ENCODE results near the gene SASH1. TPM values are rescaled to one million over a fixed set of nuclear protein-coding genes. Genes with fewer than 3 reads are reported as not detected.

The SASH1 gene
- total RNA-seq, 1 donor from 2014 or later, result 0.86 TPM

GRCh38 chr6:148440016-148440415 is 97.4 kb downstream of the SASH1 start:
- H3K27me3 Mint-ChIP-seq (ENCODE audit: insufficient read depth), result peaks cover 17% of the 10 kb centered on the region
- no peak overlapping the region for H3K4me3 Mint-ChIP-seq
- no peaks in the 10 kb centered on the region for H3K36me3 Mint-ChIP-seq (ENCODE audit: low read depth)
- peaks cover 12% of the 10 kb centered on the region for H3K4me1 Mint-ChIP-seq (ENCODE audit: low read depth)
- H3K27ac Mint-ChIP-seq, result no peak overlapping the region
- no peak for DNase-seq (ENCODE audit: low spot score)
- intact Hi-C loops (cut with micrococcal nuclease), result loop anchor here (10.0 kb wide), 1 partner anchor 1585 kb away; no protein-coding TSS in a partner anchor
- no peaks in the 10 kb centered on the region for H3K9me3 Mint-ChIP-seq

GRCh38 chr6:148440877-148441453 is 98.3 kb downstream of the SASH1 start:
- Mint-ChIP-seq H3K36me3 (ENCODE audit: low read depth) (no peaks in the 10 kb centered on the region), H3K9me3 (no peaks in the 10 kb centered on the region), H3K4me1 (ENCODE audit: low read depth) (peaks cover 12% of the 10 kb centered on the region), H3K4me3 (no peak overlapping the region), H3K27ac (no peak overlapping the region), H3K27me3 (ENCODE audit: insufficient read depth) (peaks cover 19% of the 10 kb centered on the region)
- intact Hi-C loops (cut with micrococcal nuclease), result loop anchor here (1.0 to 10.0 kb wide), 4 partner anchors 10 to 1586 kb away; partner anchors contain the start of gene SASH1
- no peak for DNase-seq (ENCODE audit: low spot score)

- no peaks in the 10 kb centered on the region for H3K36me3 Mint-ChIP-seq (ENCODE audit: low read depth)
- H3K4me1 Mint-ChIP-seq (ENCODE audit: low read depth), result peaks cover 12% of the 10 kb centered on the region
- intact Hi-C loops (cut with micrococcal nuclease), result loop anchor here (1.0 to 10.0 kb wide), 4 partner anchors 10 to 1587 kb away; partner anchors contain the start of gene SASH1
- no peaks in the 10 kb centered on the region for H3K9me3 Mint-ChIP-seq
- no peak overlapping the region for H3K4me3 Mint-ChIP-seq
- H3K27ac Mint-ChIP-seq, result peak overlapping the region; percentile 21
- no peak for DNase-seq (ENCODE audit: low spot score)
- peaks cover 22% of the 10 kb centered on the region for H3K27me3 Mint-ChIP-seq (ENCODE audit: insufficient read depth)
Measured at GRCh38 chr6:148441454-148441911, 98.8 kb downstream of the SASH1 start.

DNA sequence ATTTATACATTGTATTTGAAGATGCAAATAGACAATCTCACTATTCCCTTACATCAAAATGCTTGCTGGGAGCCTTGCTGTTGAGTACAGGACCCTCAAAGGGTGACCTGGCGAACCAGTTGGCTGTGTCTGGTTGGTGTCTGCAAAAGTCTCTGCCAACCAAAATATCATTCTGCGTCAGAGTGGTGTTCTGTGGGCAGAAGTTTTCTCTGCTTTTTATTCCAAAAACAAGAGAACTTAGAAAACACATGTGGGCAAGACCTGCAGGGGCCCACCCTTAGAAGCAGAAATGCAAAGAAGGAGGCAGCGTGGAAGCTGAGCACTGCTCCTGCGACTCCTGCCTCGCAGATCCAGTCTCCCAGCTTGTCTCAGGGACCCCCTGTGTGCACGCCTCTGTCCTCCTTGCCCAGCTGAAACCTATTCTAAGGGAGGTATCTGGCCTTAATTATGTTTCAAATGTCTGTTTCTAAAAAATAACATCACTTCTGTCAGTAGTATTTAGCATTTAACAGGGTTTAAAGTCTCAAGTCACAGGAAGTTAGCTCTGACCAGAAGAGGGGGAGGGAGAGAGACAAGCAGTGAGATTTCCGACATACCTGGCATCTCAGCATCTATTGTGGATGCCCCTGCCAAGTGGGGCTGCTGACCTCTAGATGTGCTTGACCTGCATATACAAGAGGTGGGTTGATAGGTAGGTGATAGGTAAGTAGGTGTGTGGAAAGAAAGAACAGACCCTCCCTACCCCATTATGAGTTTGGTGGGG is 101.3 kb downstream of the SASH1 start:
- H3K27me3 Mint-ChIP-seq (ENCODE audit: insufficient read depth), result peaks cover 38% of the 10 kb centered on the region
- no peak overlapping the region for H3K27ac Mint-ChIP-seq
- H3K36me3 Mint-ChIP-seq (ENCODE audit: low read depth), result no peaks in the 10 kb centered on the region
- intact Hi-C loops (cut with micrococcal nuclease), result loop anchor here (10.0 kb wide), 1 partner anchor 1589 kb away; no protein-coding TSS in a partner anchor
- H3K4me3 Mint-ChIP-seq, result no peak overlapping the region
- peaks cover 23% of the 10 kb centered on the region for H3K4me1 Mint-ChIP-seq (ENCODE audit: low read depth)
- no peak for DNase-seq (ENCODE audit: low spot score)
- no peaks in the 10 kb centered on the region for H3K9me3 Mint-ChIP-seq

- no peak overlapping the region for H3K4me3 Mint-ChIP-seq
- no peaks in the 10 kb centered on the region for H3K36me3 Mint-ChIP-seq (ENCODE audit: low read depth)
- peaks cover 23% of the 10 kb centered on the region for H3K4me1 Mint-ChIP-seq (ENCODE audit: low read depth)
- H3K27ac Mint-ChIP-seq, result no peak overlapping the region
- DNase-seq (ENCODE audit: low spot score), result no peak
- peaks cover 38% of the 10 kb centered on the region for H3K27me3 Mint-ChIP-seq (ENCODE audit: insufficient read depth)
- no peaks in the 10 kb centered on the region for H3K9me3 Mint-ChIP-seq
- intact Hi-C loops (cut with micrococcal nuclease), result loop anchor here (10.0 kb wide), 1 partner anchor 1590 kb away; no protein-coding TSS in a partner anchor
Measured at GRCh38 chr6:148445116-148445515, 102.5 kb downstream of the SASH1 start.

- no peaks in the 10 kb centered on the region for H3K9me3 Mint-ChIP-seq
- H3K4me1 Mint-ChIP-seq (ENCODE audit: low read depth), result peaks cover 23% of the 10 kb centered on the region
- H3K27ac Mint-ChIP-seq, result no peak overlapping the region
- DNase-seq (ENCODE audit: low spot score), result no peak
- H3K4me3 Mint-ChIP-seq, result no peak overlapping the region
- intact Hi-C loops (cut with micrococcal nuclease), result loop anchor here (10.0 kb wide), 1 partner anchor 1591 kb away; no protein-coding TSS in a partner anchor
- H3K27me3 Mint-ChIP-seq (ENCODE audit: insufficient read depth), result peaks cover 35% of the 10 kb centered on the region
- no peaks in the 10 kb centered on the region for H3K36me3 Mint-ChIP-seq (ENCODE audit: low read depth)
Measured at GRCh38 chr6:148445620-148446019, 103.0 kb downstream of the SASH1 start.

DNA sequence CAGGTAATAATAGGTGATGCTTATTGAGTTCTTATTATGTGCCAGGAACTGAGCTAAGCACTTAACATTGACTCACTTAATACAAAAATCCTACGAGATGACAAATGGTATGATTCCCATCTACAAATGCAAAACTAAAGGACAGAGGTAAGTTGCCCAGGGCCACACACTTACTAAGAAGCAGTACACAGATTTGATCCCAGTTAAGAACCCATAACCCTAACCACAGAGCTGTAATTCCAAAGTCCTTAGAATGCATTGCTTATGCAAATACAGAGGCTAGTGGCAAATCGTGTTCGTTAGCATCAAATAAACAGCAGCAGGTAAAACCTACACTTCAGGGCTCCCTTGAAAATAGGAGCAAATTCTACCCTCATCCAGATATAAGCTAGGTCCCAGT is 104.0 kb downstream of the SASH1 start:
- Mint-ChIP-seq H3K27ac (no peak overlapping the region), H3K27me3 (ENCODE audit: insufficient read depth) (peaks cover 35% of the 10 kb centered on the region), H3K4me1 (ENCODE audit: low read depth) (peaks cover 25% of the 10 kb centered on the region), H3K36me3 (ENCODE audit: low read depth) (no peaks in the 10 kb centered on the region), H3K9me3 (no peaks in the 10 kb centered on the region), H3K4me3 (no peak overlapping the region)
- no peak for DNase-seq (ENCODE audit: low spot score)
- intact Hi-C loops (cut with micrococcal nuclease), result loop anchor here (10.0 kb wide), 1 partner anchor 1592 kb away; no protein-coding TSS in a partner anchor

DNA sequence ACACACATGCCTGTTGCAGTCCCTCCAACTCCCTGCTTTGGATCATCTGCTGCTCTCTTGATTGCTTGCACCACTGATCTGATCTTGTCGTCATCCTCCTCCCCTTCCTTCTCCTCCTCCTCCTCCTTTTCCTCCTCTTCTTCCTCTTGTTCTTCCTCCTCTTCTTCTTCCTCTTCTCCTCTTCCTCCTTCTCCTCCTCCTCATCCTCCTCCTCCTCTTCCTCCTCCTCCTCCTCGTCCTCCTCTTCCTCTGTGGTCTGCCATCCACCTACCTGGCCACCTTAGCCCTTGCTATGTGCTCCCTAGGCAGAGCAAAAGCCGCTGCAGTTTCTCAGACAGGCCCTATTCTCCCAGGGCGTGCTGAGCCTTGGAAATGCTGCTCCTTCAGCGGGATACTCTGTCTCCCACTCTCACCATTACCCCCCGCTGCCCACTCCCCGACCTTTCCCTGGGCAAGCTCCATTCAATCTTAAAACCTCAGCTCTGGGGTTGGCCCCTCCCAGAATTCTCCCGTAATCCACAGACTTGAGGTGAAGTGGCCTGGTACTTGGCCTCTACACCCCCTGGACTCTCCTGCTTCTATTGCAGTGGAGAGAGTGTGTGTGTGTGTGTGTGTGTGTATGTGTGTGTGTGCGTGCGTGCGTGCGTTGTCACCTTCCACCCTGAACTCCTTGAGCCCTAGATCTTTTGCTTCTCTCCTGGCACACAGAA is 105.0 kb downstream of the SASH1 start:
- Mint-ChIP-seq H3K27me3 (ENCODE audit: insufficient read depth) (peaks cover 38% of the 10 kb centered on the region), H3K36me3 (ENCODE audit: low read depth) (no peaks in the 10 kb centered on the region), H3K4me1 (ENCODE audit: low read depth) (peaks cover 31% of the 10 kb centered on the region), H3K9me3 (no peaks in the 10 kb centered on the region), H3K4me3 (no peak overlapping the region), H3K27ac (no peak overlapping the region)
- no peak for DNase-seq (ENCODE audit: low spot score)
- intact Hi-C loops (cut with micrococcal nuclease), result loop anchor here (10.0 kb wide), 1 partner anchor 1593 kb away; no protein-coding TSS in a partner anchor

DNA sequence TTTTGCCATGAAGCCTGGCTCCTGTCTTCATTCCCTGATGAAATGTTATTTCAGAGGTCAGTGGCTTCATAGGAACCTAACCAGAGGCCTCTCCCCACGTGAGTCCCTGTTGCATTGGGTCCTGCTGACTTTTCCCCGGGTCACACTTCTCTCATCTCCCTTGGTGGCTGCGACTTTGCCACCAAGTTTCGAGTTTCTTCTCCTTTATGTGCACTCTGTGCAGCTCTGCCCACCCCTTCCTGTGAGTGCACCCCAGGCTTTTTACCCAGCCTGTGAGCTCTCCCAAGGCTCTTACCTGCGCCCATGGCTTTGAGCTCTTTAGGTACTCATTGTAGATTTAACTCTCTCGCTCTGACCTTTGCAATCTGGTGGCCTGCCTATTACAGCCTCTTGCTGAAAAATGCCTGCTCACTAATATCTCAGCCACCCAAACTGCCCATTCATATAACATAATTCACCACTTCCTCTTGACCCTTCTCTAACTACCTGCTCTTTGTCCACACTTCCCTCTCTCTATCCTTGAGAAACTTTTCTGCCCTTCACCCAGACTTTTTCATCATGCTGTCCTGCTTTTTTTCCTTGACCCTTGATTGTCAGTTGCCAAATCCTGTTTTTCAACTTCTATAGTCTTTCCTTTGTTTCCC is 105.9 kb downstream of the SASH1 start:
- peaks cover 32% of the 10 kb centered on the region for H3K4me1 Mint-ChIP-seq (ENCODE audit: low read depth)
- peaks cover 38% of the 10 kb centered on the region for H3K27me3 Mint-ChIP-seq (ENCODE audit: insufficient read depth)
- no peak for DNase-seq (ENCODE audit: low spot score)
- H3K27ac Mint-ChIP-seq, result no peak overlapping the region
- H3K9me3 Mint-ChIP-seq, result no peaks in the 10 kb centered on the region
- intact Hi-C loops (cut with micrococcal nuclease), result loop anchor here (10.0 kb wide), 1 partner anchor 1594 kb away; no protein-coding TSS in a partner anchor
- no peaks in the 10 kb centered on the region for H3K36me3 Mint-ChIP-seq (ENCODE audit: low read depth)
- H3K4me3 Mint-ChIP-seq, result no peak overlapping the region

GRCh38 chr6:148450866-148451265 is 108.2 kb downstream of the SASH1 start:
- H3K27me3 Mint-ChIP-seq (ENCODE audit: insufficient read depth), result peaks cover 26% of the 10 kb centered on the region
- intact Hi-C loops (cut with micrococcal nuclease), result loop anchor here (1.0 kb wide), 1 partner anchor 10 kb away; no protein-coding TSS in a partner anchor
- H3K36me3 Mint-ChIP-seq (ENCODE audit: low read depth), result no peaks in the 10 kb centered on the region

GRCh38 chr6:148451690-148452089 is 109.1 kb downstream of the SASH1 start:
- Mint-ChIP-seq H3K4me1 (ENCODE audit: low read depth) (peaks cover 32% of the 10 kb centered on the region), H3K27me3 (ENCODE audit: insufficient read depth) (peaks cover 22% of the 10 kb centered on the region), H3K9me3 (no peaks in the 10 kb centered on the region), H3K4me3 (peak overlapping the region; percentile 49), H3K27ac (peak overlapping the region; percentile 64), H3K36me3 (ENCODE audit: low read depth) (no peaks in the 10 kb centered on the region)
- intact Hi-C loops (cut with micrococcal nuclease), result loop anchor here (1.0 kb wide), 1 partner anchor 10 kb away; no protein-coding TSS in a partner anchor
- DNase-seq (ENCODE audit: low spot score), result peak; percentile 52

More at GRCh38 chr6:148450866-148451265, 108.2 kb downstream of the SASH1 start:
- Mint-ChIP-seq H3K27ac (no peak overlapping the region), H3K4me1 (ENCODE audit: low read depth) (peaks cover 32% of the 10 kb centered on the region), H3K9me3 (no peaks in the 10 kb centered on the region), H3K4me3 (no peak overlapping the region)
- DNase-seq (ENCODE audit: low spot score), result no peak

- Mint-ChIP-seq H3K9me3 (no peaks in the 10 kb centered on the region), H3K27ac (no peak overlapping the region), H3K36me3 (ENCODE audit: low read depth) (no peaks in the 10 kb centered on the region), H3K4me1 (ENCODE audit: low read depth) (peaks cover 31% of the 10 kb centered on the region), H3K4me3 (no peak overlapping the region), H3K27me3 (ENCODE audit: insufficient read depth) (peaks cover 13% of the 10 kb centered on the region)
- no peak for DNase-seq (ENCODE audit: low spot score)
- intact Hi-C loops (cut with micrococcal nuclease), result no loop called here
Measured at GRCh38 chr6:148452876-148453275, 110.2 kb downstream of the SASH1 start.

Data from activated T-helper 1 cell treated with anti-CD3 and anti-CD28 coated beads, Interleukin-12 subunit alpha, Interleukin-12 subunit beta, Interleukin-2, Interleukin-4 antibody, amounts not matched to agents 30 ng/mL and 10 ng/mL and 1 ng/mL, durations not matched to agents 14 hours and 24 hours and 36 hours (primary cell).